Smooth muscle cell (in vitro differentiated cells): ENCODE measurements around the gene LTB. TPM values are rescaled to one million over a fixed set of nuclear protein-coding genes. Genes with fewer than 3 reads are reported as not detected.

Experiments
- DNase-seq: peaks from one replicate; lab custom pipeline; 2025; ENCODE audit not compliant: unreplicated experiment; lab: John Stamatoyannopoulos, UW
- H2AFZ ChIP-seq: fragments of 200-600 bp; sonication (generic); 2 replicates; pipeline ENCODE4 v1.6.0; 2016; ENCODE audit warnings: antibody characterized with exemption, low read depth, mild to moderate bottlenecking
- H3F3A ChIP-seq: fragments of 200-600 bp; sonication (generic); 2 replicates; pipeline ENCODE4 v1.6.0; 2017; ENCODE audit warnings: antibody characterized with exemption, low read depth
- H3K27ac ChIP-seq: fragments of 200-600 bp; sonication (generic); 2 replicates; pipeline ENCODE4 v1.5.1; 2016; ENCODE audit warnings: low read depth, mild to moderate bottlenecking
- H3K27me3 ChIP-seq: fragments of 200-600 bp; sonication (generic); 2 replicates; pipeline ENCODE4 v1.6.1; 2016; ENCODE audit warnings: low read depth, mild to moderate bottlenecking
- H3K36me3 ChIP-seq: fragments of 200-600 bp; sonication (generic); 2 replicates; pipeline ENCODE4 v1.5.1; 2016; ENCODE audit warnings: low read depth
- H3K4me1 ChIP-seq: fragments of 200-600 bp; sonication (generic); 2 replicates; pipeline ENCODE4 v1.5.1; 2016; ENCODE audit warnings: low read depth
- H3K4me2 ChIP-seq: fragments of 200-600 bp; sonication (generic); 2 replicates; pipeline ENCODE4 v1.6.0; 2016; ENCODE audit warnings: mild to moderate bottlenecking
- H3K4me3 ChIP-seq: fragments of 200-600 bp; sonication (generic); 2 replicates; pipeline ENCODE4 v1.5.1; 2016; ENCODE audit warnings: mild to moderate bottlenecking
- H3K79me2 ChIP-seq: fragments of 200-600 bp; sonication (generic); 2 replicates; pipeline ENCODE4 v1.6.0; 2016; ENCODE audit warnings: low read depth, mild to moderate bottlenecking
- H3K9ac ChIP-seq: fragments of 200-600 bp; sonication (generic); 2 replicates; pipeline ENCODE4 v1.6.0; 2016; ENCODE audit warnings: low read depth
- H3K9me3 ChIP-seq: fragments of 200-600 bp; sonication (generic); replicated peaks from 2 replicates; pipeline ENCODE4 v1.5.1; 2016; ENCODE audit warnings: low read depth
- H4K20me1 ChIP-seq: fragments of 200-600 bp; sonication (generic); 2 replicates; pipeline ENCODE4 v1.6.0; 2016; ENCODE audit warnings: low read depth
- CTCF ChIP-seq: fragments of 200-600 bp; sonication (generic); IDR thresholded peaks from 2 replicates; pipeline ENCODE4 v1.5.1; 2017; ENCODE audit warnings: borderline replicate concordance, mild to moderate bottlenecking, antibody characterized with exemption; ENCODE audit not compliant: insufficient read depth, poor library complexity, severe bottlenecking
- WGBS: methylation state at CpG from one replicate; pipeline ENCODE4 v1.1.7; 2016; ENCODE audit warnings: low lambda C conversion rate; 5-methylcytosine and 5-hydroxymethylcytosine counted together
- polyA plus RNA-seq: library from polyadenylated mRNA; unstranded; fragments of >200 nt; fragmentation: Nextera tagmentation; extraction: Ambion mirVana; gene quantifications from 2 replicates; pipeline ENCODE4 v1.2.1, GENCODE V29; 2016
- total RNA-seq: library from RNA; depleted of rRNA; stranded (reverse); fragments of >200 nt; gene quantifications from 2 replicates; pipeline ENCODE4 v1.2.3, GENCODE V29; 2014

Gene LTB
- total and polyA plus RNA-seq, 2 experiments from 2014 or later = 0.75 TPM; not detected in 1

- 92% methylated on average over 3 of the region's 3 CpGs for WGBS
- H3K4me3 ChIP-seq = no peak overlapping the region
- no peak for DNase-seq
- H3K4me1 ChIP-seq = no peaks in the 10 kb centered on the region
- H4K20me1 ChIP-seq = no peaks in the 10 kb centered on the region
- no peak for TF ChIP-seq CTCF
- H3K4me2 ChIP-seq = no peak overlapping the region
- H2AFZ ChIP-seq = no peak overlapping the region
- H3K9me3 ChIP-seq = no peaks in the 10 kb centered on the region
- no peaks in the 10 kb centered on the region for H3F3A ChIP-seq
- H3K9ac ChIP-seq = no peak overlapping the region
- H3K36me3 ChIP-seq = no peaks in the 10 kb centered on the region
- no peak overlapping the region for H3K27ac ChIP-seq
- H3K27me3 ChIP-seq = no peaks in the 10 kb centered on the region
- no peaks in the 10 kb centered on the region for H3K79me2 ChIP-seq
Observed at GRCh38 chr6:31579119-31579505, 3.1 kb downstream of the LTB start.

- Histone ChIP-seq H3K27me3 (no peaks in the 10 kb centered on the region), H3K4me2 (no peak overlapping the region), H3K36me3 (no peaks in the 10 kb centered on the region), H3K9me3 (no peaks in the 10 kb centered on the region), H2AFZ (no peak overlapping the region), H3K4me1 (no peaks in the 10 kb centered on the region), H3F3A (no peaks in the 10 kb centered on the region), H3K79me2 (no peaks in the 10 kb centered on the region), H3K9ac (no peak overlapping the region), H3K27ac (peak overlapping the region; percentile 22), H3K4me3 (no peak overlapping the region), H4K20me1 (no peaks in the 10 kb centered on the region)
- no peak for TF ChIP-seq CTCF
- WGBS = 73% methylated on average over 12 of the region's 12 CpGs
- no peak for DNase-seq
Observed at GRCh38 chr6:31578184-31579118, 3.8 kb downstream of the LTB start.

GRCh38 chr6:31577579-31577966, 4.7 kb downstream of the LTB start:
- H2AFZ ChIP-seq = no peak overlapping the region
- H3K4me2 ChIP-seq = no peak overlapping the region
- no peaks in the 10 kb centered on the region for H3K9me3 ChIP-seq
- no peak overlapping the region for H3K9ac ChIP-seq
- no peaks in the 10 kb centered on the region for H3K27me3 ChIP-seq
- no peaks in the 10 kb centered on the region for H4K20me1 ChIP-seq
- DNase-seq = no peak
- no peak for TF ChIP-seq CTCF
- H3K4me1 ChIP-seq = no peaks in the 10 kb centered on the region
- H3K4me3 ChIP-seq = no peak overlapping the region
- H3F3A ChIP-seq = no peaks in the 10 kb centered on the region
- H3K27ac ChIP-seq = no peak overlapping the region
- no peaks in the 10 kb centered on the region for H3K79me2 ChIP-seq
- 97% methylated on average over 3 of the region's 3 CpGs for WGBS
- H3K36me3 ChIP-seq = no peaks in the 10 kb centered on the region
